Stimulated activated CD4-positive, alpha-beta T cell treated with anti-CD3 and anti-CD28 coated beads, Interleukin-15, amount 100 ng/mL, for 48 hours (primary cell): ENCODE results near the gene TXNDC11.

ENCODE experiments used
- DNase-seq, 2 donors: peaks; one replicate each; pipeline ENCODE4 v3.0.0-alpha.2; 2020; ENCODE audit warnings: low read depth in 2 of 2

Gene TXNDC11

GRCh38 chr16:11719762-11720161 lies 22.9 kb downstream of the TXNDC11 start:
- DNase-seq, result no peak

- no peak for DNase-seq
Observed at GRCh38 chr16:11719171-11719570, 23.5 kb downstream of the TXNDC11 start.

- DNase-seq, result no peak
Observed at GRCh38 chr16:11717811-11718210, 24.8 kb downstream of the TXNDC11 start.

GRCh38 chr16:11716336-11716735 lies 26.3 kb downstream of the TXNDC11 start:
- no peak for DNase-seq

GRCh38 chr16:11715246-11715947 lies 27.3 kb downstream of the TXNDC11 start:
- no peak for DNase-seq

GRCh38 chr16:11712122-11712521 lies 30.5 kb downstream of the TXNDC11 start:
- no peak for DNase-seq

- DNase-seq, result no peak
Observed at GRCh38 chr16:11711662-11712061, 31.0 kb downstream of the TXNDC11 start.

- DNase-seq, result no peak
Observed at GRCh38 chr16:11708421-11708820, 34.2 kb downstream of the TXNDC11 start.

- no peak for DNase-seq
Observed at GRCh38 chr16:11707679-11708197, 34.9 kb downstream of the TXNDC11 start.

GRCh38 chr16:11706180-11706742 lies 36.4 kb downstream of the TXNDC11 start:
- DNase-seq, result no peak

GRCh38 chr16:11705311-11706025 lies 37.2 kb downstream of the TXNDC11 start:
- no peak for DNase-seq

GRCh38 chr16:11700264-11701029 lies 42.2 kb downstream of the TXNDC11 start:
- DNase-seq, result no peak

- no peak for DNase-seq
Observed at GRCh38 chr16:11699234-11699894, 43.3 kb downstream of the TXNDC11 start.

- DNase-seq, result peak in 1 of 2 donors; percentile 19
Observed at GRCh38 chr16:11698271-11698689, 44.4 kb downstream of the TXNDC11 start.

GRCh38 chr16:11697319-11697718 lies 45.3 kb downstream of the TXNDC11 start:
- no peak for DNase-seq

- no peak for DNase-seq
Observed at GRCh38 chr16:11696266-11697012, 46.2 kb downstream of the TXNDC11 start.

- DNase-seq, result no peak
Observed at GRCh38 chr16:11692651-11693050, 50.0 kb downstream of the TXNDC11 start.

GRCh38 chr16:11692171-11692570 lies 50.5 kb downstream of the TXNDC11 start:
- no peak for DNase-seq

- DNase-seq, result no peak
Observed at GRCh38 chr16:11691771-11692170, 50.9 kb downstream of the TXNDC11 start.

GRCh38 chr16:11691235-11691634 lies 51.4 kb downstream of the TXNDC11 start:
- no peak for DNase-seq
